ENCODE results near the gene CDC42SE1.

Gene CDC42SE1

GRCh38 chr1:151054971-151055547 is 4.4 kb downstream of the CDC42SE1 start:
- Histone ChIP-seq H3K4me3 (no peak overlapping the region), H3K27ac (peak overlapping the region in 1 of 2 donors; percentile 98)
- no peak for TF ChIP-seq CTCF (IDR thresholded peaks at IDR 0.05)

GRCh38 chr1:151051356-151052009 is 7.9 kb downstream of the CDC42SE1 start:
- DNase-seq (ENCODE audit: low spot score) = no peak
- no peak for TF ChIP-seq CTCF (IDR thresholded peaks at IDR 0.05)
- Histone ChIP-seq H3K4me3 (no peak overlapping the region), H3K27ac (no peak overlapping the region)

More at GRCh38 chr1:151054971-151055547, 4.4 kb downstream of the CDC42SE1 start:
- no peak for DNase-seq (ENCODE audit: low spot score)

GRCh38 chr1:151050051-151050688 is 9.3 kb downstream of the CDC42SE1 start:
- H3K4me3 ChIP-seq = no peak overlapping the region
- no peak for DNase-seq (ENCODE audit: low spot score)
- no peak for TF ChIP-seq CTCF (IDR thresholded peaks at IDR 0.05)
- no peak overlapping the region for H3K27ac ChIP-seq

GRCh38 chr1:151049458-151049857 is 10.0 kb downstream of the CDC42SE1 start:
- TF ChIP-seq CTCF (IDR thresholded peaks at IDR 0.05) = no peak
- H3K27ac ChIP-seq = peak overlapping the region in 1 of 2 donors; percentile 47
- no peak for DNase-seq (ENCODE audit: low spot score)
- H3K4me3 ChIP-seq = peak overlapping the region; percentile 22

- no peak for DNase-seq (ENCODE audit: low spot score)
- H3K27ac ChIP-seq = peak overlapping the region; percentile 93
- H3K4me3 ChIP-seq = peak overlapping the region; percentile 84
- TF ChIP-seq CTCF (IDR thresholded peaks at IDR 0.05) = no peak
Observed at GRCh38 chr1:151048645-151049032, 10.8 kb downstream of the CDC42SE1 start.

GRCh38 chr1:151047925-151048644 is 11.3 kb downstream of the CDC42SE1 start:
- no peak for TF ChIP-seq CTCF (IDR thresholded peaks at IDR 0.05)
- Histone ChIP-seq H3K27ac (peak overlapping the region; percentile 93), H3K4me3 (peak overlapping the region; percentile 84)
- peak; percentile 90 for DNase-seq (ENCODE audit: low spot score)
